Measurements from ENCODE around the gene COL6A3.

GRCh38 chr2:237392186-237392585 lies 21.8 kb downstream of the COL6A3 start:
- TF ChIP-seq YY1 (IDR thresholded peaks at IDR 0.05; ENCODE audit: low read depth) (no peak), CEBPB (IDR thresholded peaks at IDR 0.05) (no peak), TAF1 (IDR thresholded peaks at IDR 0.05; ENCODE audit: low read depth) (no peak), RAD21 (IDR thresholded peaks at IDR 0.05; ENCODE audit: low read depth) (no peak), NFIC (IDR thresholded peaks at IDR 0.05) (no peak), ZBTB7A (IDR thresholded peaks at IDR 0.05; ENCODE audit: low read depth) (no peak), EP300 (IDR thresholded peaks at IDR 0.05; ENCODE audit: borderline replicate concordance) (no peak), CREB1 (IDR thresholded peaks at IDR 0.05; ENCODE audit: low read depth) (no peak), TCF12 (IDR thresholded peaks at IDR 0.05; ENCODE audit: low read depth) (no peak), USF1 (IDR thresholded peaks at IDR 0.05) (no peak), FOXM1 (IDR thresholded peaks at IDR 0.05; ENCODE audit: borderline replicate concordance, low read depth) (no peak)
- TF ChIP-seq, protein P1, sequence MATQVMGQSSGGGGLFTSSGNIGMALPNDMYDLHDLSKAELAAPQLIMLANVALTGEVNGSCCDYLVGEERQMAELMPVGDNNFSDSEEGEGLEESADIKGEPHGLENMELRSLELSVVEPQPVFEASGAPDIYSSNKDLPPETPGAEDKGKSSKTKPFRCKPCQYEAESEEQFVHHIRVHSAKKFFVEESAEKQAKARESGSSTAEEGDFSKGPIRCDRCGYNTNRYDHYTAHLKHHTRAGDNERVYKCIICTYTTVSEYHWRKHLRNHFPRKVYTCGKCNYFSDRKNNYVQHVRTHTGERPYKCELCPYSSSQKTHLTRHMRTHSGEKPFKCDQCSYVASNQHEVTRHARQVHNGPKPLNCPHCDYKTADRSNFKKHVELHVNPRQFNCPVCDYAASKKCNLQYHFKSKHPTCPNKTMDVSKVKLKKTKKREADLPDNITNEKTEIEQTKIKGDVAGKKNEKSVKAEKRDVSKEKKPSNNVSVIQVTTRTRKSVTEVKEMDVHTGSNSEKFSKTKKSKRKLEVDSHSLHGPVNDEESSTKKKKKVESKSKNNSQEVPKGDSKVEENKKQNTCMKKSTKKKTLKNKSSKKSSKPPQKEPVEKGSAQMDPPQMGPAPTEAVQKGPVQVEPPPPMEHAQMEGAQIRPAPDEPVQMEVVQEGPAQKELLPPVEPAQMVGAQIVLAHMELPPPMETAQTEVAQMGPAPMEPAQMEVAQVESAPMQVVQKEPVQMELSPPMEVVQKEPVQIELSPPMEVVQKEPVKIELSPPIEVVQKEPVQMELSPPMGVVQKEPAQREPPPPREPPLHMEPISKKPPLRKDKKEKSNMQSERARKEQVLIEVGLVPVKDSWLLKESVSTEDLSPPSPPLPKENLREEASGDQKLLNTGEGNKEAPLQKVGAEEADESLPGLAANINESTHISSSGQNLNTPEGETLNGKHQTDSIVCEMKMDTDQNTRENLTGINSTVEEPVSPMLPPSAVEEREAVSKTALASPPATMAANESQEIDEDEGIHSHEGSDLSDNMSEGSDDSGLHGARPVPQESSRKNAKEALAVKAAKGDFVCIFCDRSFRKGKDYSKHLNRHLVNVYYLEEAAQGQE (IDR thresholded peaks at IDR 0.05; ENCODE audit: low read depth) = no peak

All from Ishikawa (cell line).